NCI-H69 (cell line): ENCODE measurements around the gene TGM4.

Experiments
- DNase-seq: peaks from one replicate; lab custom pipeline; 2025; lab: John Stamatoyannopoulos, UW

TGM4 gene

GRCh38 chr3:44954962-44955361 lies 80.6 kb downstream of the TGM4 start:
- peak; percentile 20 for DNase-seq

GRCh38 chr3:44955917-44956316 lies 81.5 kb downstream of the TGM4 start:
- DNase-seq, result no peak

- peak; percentile 12 for DNase-seq
Measured at GRCh38 chr3:44957986-44958385, 83.6 kb downstream of the TGM4 start.

- no peak for DNase-seq
Measured at GRCh38 chr3:44958386-44958785, 84.0 kb downstream of the TGM4 start.

GRCh38 chr3:44960387-44961026 lies 86.1 kb downstream of the TGM4 start:
- no peak for DNase-seq

DNA sequence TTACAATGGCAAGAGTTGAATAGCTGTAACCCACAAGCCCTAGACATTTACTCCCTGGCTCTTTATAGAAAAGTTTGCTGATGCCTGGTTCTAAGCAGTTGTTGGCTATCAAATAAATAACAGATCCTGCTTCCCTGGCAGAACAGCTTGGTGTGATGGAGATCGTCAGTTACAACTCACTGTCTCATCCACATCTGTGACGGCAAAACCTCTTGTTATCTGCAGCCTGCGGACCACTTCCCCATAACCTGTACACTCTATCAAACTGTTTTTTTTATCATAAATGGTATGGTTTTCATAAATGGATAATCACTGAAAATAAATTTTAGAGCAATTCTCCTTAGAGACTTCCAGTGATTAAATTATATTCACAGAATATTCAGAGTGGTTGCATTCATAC lies 87.5 kb downstream of the TGM4 start:
- DNase-seq, result no peak

DNA sequence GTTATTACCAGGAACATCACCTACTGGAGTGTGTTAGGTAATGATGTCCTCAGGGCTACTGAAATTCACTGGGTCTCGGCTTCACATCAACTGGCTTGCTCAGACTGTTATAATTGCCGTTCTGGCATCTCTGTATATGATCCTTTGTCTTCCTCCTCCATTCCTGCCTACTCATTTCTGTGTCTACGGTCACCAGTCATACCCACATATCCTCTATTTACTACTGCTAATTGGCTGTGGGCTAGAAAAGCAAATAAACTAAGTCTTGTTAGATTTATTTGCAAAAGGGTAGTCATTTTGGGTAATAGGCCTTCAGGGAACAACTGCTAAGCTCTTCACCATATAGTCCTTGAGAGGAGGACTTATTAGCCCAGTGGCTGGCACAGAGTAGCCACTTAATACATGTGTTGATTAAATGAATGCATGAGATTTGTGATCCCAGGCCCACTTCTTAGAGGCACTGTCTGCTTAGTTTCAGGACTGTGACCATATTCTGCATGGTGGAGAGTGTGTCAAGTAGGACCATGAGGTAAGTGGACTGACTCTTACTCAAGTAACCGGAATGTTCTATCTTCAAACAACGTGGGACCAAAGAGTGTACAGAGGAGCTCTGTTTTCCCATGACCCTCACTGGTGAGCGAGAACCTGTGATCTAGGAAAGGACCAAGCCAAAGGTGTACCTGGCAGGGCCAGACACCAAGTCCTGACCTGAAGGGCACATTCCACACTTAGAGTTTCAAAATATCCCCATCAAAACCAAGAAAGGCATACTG lies 88.4 kb downstream of the TGM4 start:
- DNase-seq, result peak; percentile 88

DNA sequence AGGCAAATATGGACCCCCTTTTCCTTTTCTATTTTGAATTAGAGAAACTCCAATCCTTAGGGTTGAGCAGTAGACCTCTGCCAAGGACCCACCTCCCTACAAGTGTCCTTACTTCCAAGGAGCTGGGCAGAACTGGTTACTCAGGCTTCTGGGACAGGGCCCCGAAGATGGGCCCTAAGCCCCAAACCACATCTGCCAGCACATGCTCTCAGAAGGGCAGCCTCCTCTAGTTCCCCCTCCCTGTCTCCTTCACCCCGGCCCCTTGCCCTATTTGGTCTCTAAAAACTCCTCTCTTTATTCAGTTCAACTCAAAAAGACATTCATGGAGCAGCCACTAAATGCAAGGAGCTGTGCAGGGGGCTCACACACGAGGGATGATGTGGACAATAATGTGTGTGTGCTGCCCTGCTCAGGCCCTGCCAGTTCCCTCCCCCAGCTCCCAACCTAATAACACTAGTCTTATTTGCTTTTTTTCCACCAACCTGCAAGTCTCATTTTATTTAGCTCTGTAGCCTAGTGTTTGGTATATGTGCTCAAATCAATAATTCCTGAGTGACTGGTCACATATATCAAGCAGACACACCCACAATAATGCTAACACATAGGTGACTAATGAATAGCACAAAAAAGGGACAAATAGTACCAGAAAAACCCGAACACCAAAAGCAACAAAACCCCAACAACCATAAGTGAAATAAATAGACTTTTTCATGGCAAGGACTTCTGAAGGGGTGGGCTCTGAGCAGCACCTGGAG lies 89.3 kb downstream of the TGM4 start:
- DNase-seq, result no peak
